ENCODE results near the gene DOCK3.

Gene DOCK3

DNA sequence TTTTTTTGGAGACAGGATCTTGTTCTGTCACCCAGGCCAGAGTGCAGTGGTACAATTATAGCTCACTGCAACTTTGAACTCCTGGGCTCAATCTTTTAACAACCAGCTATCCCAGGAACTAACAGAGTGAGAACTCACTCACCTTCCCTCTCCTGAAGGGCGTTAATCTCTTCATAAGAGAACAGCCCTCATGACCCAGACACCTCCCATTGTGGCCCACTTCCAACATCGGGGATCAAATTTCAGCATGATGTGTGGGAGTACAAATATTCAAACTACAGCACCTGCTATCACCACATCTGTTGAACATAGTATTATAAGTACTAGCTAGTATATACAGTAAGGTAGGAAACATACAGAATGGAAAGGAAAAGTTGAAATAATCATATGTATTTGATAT is 132.5 kb downstream of the DOCK3 start:
- no peak for DNase-seq (ENCODE audit: low spot score)
- in situ Hi-C loops (cut with MboI; ENCODE audit: low sequenced_read_pairs, unreplicated experiment) = no loop called here
- TF ChIP-seq, protein P1, sequence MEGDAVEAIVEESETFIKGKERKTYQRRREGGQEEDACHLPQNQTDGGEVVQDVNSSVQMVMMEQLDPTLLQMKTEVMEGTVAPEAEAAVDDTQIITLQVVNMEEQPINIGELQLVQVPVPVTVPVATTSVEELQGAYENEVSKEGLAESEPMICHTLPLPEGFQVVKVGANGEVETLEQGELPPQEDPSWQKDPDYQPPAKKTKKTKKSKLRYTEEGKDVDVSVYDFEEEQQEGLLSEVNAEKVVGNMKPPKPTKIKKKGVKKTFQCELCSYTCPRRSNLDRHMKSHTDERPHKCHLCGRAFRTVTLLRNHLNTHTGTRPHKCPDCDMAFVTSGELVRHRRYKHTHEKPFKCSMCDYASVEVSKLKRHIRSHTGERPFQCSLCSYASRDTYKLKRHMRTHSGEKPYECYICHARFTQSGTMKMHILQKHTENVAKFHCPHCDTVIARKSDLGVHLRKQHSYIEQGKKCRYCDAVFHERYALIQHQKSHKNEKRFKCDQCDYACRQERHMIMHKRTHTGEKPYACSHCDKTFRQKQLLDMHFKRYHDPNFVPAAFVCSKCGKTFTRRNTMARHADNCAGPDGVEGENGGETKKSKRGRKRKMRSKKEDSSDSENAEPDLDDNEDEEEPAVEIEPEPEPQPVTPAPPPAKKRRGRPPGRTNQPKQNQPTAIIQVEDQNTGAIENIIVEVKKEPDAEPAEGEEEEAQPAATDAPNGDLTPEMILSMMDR (IDR thresholded peaks at IDR 0.05; ENCODE audit: borderline replicate concordance, control extremely low read depth, extremely low read depth, insufficient read depth, missing control alignments) = no peak

DNA sequence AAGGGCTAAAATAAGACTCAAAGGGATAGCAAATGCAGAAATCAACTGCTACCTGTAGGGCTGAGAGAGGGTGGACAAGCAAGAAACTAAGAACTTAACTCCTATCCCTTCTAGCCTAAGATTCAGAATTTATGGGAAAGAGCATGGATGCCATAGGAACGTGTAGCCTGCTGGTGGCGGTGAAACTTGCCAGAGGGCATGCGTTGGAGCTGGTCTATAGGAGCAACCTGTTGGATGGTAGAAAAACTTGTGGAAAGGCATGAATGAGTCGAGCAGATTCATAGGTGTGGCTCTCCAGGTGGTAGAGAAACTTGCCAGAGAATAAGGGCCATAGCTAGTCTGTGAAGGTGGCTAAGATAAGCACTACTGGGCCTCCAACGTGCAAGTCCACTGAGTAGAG is 137.2 kb downstream of the DOCK3 start:
- in situ Hi-C loops (cut with MboI; ENCODE audit: low sequenced_read_pairs, unreplicated experiment) = no loop called here

DNA sequence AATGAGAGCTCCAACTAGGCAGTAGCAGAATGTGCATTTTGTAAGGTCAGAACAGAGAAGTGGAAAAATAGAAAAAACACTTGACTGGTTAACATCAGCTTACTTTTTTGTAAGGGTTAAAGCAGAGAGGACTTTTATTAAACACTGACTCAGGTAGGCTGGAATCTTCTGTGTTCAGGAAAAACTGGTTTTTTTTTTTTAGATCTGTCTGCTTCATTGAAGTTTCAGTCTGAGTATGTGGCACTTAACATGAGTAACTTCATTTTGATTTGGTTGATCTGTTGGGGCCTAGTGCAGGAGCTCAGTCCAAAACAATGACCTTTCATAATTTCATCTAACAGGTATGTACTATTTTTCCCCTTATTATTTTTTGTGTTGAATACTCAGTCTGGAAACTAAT is 141.1 kb downstream of the DOCK3 start:
- DNase-seq (ENCODE audit: low spot score) = no peak
- in situ Hi-C loops (cut with MboI; ENCODE audit: low sequenced_read_pairs, unreplicated experiment) = no loop called here
- TF ChIP-seq, protein P1 (IDR thresholded peaks at IDR 0.05; ENCODE audit: borderline replicate concordance, control extremely low read depth, extremely low read depth, insufficient read depth, missing control alignments) = no peak

More for the DNA sequence above, 137.2 kb downstream of the DOCK3 start:
- TF ChIP-seq, protein P1 (IDR thresholded peaks at IDR 0.05; ENCODE audit: borderline replicate concordance, control extremely low read depth, extremely low read depth, insufficient read depth, missing control alignments) = no peak
- DNase-seq (ENCODE audit: low spot score) = no peak

DNA sequence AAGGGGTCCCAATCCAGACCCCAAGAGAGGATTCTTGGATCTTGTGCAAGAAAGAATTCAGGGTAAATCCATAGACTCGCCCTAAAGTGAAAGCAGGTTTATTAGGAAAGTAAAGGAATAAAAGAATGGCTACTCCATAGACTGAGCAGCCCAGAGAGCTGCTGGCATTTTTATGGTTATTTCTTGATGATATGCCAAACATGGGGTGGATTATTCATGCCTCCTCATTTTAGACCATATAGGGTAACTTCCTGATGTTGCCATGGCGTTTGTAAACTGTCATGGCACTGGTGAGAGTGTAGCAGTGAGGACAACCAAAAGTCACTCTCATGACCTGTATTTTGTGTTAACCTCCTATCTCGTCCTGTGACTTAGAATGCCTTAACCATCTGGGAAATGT is 142.2 kb downstream of the DOCK3 start:
- in situ Hi-C loops (cut with MboI; ENCODE audit: low sequenced_read_pairs, unreplicated experiment) = no loop called here
- TF ChIP-seq, protein P1 (IDR thresholded peaks at IDR 0.05; ENCODE audit: borderline replicate concordance, control extremely low read depth, extremely low read depth, insufficient read depth, missing control alignments) = no peak
- DNase-seq (ENCODE audit: low spot score) = no peak

DNA sequence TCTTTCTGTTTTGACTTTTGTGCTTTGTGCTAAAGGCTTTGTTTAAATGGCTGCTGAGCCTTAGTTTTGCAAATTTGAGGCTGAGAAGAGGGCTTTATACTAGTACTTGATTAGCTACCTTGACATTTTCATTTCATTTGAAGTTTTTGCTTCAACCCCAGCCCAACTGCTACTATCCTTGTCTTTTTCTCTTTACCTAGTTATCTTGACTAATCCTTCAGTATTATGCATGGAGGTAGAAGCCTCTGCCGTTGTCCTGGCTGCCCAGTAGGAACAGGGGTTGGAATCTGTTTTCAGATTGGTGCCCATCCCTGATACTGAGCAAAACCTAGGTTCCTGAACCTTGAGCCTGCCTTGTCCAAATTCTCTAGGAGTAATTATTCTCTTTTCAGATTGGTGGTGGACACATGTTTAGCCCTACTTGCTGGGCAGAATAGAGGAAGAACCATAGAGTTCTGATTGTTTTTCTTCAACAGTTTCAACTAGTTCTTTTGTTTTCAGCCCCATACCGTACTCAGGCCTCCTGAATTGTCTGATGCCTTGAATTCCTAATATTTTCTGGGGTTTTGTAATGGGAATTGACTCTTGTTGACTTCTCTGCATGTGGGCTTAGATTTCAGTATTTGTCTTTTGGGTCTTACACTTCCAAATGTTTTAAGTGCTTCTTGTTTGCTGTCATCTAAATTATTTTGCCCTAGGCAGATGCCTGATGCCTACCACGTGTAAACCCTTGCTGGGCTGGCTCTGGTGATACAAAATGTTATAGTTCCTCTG is 143.2 kb downstream of the DOCK3 start:
- in situ Hi-C loops (cut with MboI; ENCODE audit: low sequenced_read_pairs, unreplicated experiment) = no loop called here
- no peak for DNase-seq (ENCODE audit: low spot score)
- TF ChIP-seq, protein P1 (IDR thresholded peaks at IDR 0.05; ENCODE audit: borderline replicate concordance, control extremely low read depth, extremely low read depth, insufficient read depth, missing control alignments) = no peak

DNA sequence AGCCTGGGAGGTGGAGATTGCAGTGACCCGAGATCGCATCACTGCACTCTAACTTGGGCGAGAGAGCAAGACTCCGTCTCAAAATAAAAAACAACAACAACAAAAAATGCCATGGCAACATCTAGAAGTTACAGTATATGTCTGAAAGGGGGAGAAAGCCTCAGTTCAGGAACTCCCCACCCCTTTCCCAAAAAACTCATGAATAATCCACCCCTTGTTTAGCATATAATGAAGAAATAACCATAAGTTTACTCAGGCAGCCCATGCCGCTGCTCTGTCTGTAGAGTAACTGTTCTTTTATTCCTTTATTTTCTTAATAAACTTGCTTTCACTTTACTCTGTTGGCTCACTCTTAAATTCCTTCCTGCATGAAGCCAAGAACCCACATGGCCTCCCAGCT is 145.2 kb downstream of the DOCK3 start:
- no peak for DNase-seq (ENCODE audit: low spot score)
- in situ Hi-C loops (cut with MboI; ENCODE audit: low sequenced_read_pairs, unreplicated experiment) = no loop called here
- TF ChIP-seq, protein P1 (IDR thresholded peaks at IDR 0.05; ENCODE audit: borderline replicate concordance, control extremely low read depth, extremely low read depth, insufficient read depth, missing control alignments) = no peak
